GM12872 (cell line): ENCODE data around the gene USP20.

Experiments
- TF ChIP-seq, protein P1 (sequence below): IDR thresholded peaks from 3 replicates; pipeline ENCODE4 v1.5.1; 2011; ENCODE audit warnings: low read depth, mild to moderate bottlenecking, low read length, moderate library complexity; ENCODE audit not compliant: insufficient read depth

Gene USP20

DNA sequence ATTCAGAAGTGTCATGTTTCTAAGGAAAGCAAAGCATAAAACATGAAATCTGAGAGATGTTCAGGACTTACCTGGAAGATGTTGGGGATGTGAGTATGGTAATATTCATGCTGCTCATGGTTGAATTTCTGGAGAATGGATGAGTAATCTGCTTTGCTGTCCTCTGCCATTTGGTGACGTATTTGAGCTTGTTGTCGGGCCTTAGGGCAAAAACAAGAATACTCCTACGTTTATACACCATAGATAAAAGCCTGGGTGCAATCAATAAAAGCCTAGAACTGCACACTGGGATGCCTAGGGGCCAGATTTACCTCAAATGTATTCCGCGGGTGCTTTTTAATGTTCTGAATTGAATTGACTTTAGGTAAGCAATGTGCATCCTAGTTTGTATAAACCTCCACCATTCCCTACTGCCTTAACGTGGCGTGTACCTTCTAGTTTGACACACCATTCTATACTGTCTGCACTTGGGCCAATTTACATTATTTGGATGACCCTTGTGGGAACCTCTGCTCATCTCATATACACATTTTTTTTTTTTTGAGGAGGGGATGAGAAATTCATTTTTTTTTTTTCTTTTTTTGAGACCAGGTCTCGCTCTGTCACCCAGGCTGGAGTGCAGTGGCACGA, 94.4 kb downstream of the USP20 start:
- TF ChIP-seq, protein P1, sequence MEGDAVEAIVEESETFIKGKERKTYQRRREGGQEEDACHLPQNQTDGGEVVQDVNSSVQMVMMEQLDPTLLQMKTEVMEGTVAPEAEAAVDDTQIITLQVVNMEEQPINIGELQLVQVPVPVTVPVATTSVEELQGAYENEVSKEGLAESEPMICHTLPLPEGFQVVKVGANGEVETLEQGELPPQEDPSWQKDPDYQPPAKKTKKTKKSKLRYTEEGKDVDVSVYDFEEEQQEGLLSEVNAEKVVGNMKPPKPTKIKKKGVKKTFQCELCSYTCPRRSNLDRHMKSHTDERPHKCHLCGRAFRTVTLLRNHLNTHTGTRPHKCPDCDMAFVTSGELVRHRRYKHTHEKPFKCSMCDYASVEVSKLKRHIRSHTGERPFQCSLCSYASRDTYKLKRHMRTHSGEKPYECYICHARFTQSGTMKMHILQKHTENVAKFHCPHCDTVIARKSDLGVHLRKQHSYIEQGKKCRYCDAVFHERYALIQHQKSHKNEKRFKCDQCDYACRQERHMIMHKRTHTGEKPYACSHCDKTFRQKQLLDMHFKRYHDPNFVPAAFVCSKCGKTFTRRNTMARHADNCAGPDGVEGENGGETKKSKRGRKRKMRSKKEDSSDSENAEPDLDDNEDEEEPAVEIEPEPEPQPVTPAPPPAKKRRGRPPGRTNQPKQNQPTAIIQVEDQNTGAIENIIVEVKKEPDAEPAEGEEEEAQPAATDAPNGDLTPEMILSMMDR: no peak

DNA sequence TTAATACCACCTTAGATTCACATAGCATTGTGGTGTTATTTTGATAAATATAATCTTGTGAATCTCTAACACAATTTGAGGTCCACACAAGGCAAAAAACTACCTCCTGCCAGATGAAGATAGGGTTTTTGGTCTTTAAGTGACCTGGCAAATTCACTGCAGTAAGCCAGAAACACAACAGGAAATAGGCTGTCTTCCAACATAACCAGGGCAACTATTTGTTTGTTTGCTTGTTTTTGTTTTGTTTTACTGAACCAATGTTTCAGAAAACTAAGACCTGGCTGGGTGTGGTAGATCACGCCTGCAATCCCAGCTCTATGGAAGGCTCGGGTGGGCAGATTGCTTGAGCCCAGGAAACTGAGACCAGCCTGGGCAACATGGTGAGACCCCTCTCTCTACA, 95.5 kb downstream of the USP20 start:
- TF ChIP-seq, protein P1: no peak
